ENCODE results near the gene NBEAL2.

NBEAL2 gene

GRCh38 chr3:47012342-47013230 lies 33.1 kb downstream of the NBEAL2 start:
- no peak overlapping the region for H3K27ac ChIP-seq (ENCODE audit: extremely low read depth, low read depth, low read length)
- CTCF ChIA-PET, result no interaction called here
- H3K4me3 ChIP-seq (ENCODE audit: low read depth, low read length), result no peak overlapping the region
- POLR2A ChIA-PET, result no interaction called here
- no peaks in the 10 kb centered on the region for H3K9me3 ChIP-seq (ENCODE audit: control insufficient read depth, insufficient read depth, low read depth, low read length)
- no peak for TF ChIP-seq ZNF529 (tag by site-specific recombination; IDR thresholded peaks at IDR 0.05; ENCODE audit: insufficient replicate concordance)
- no peaks in the 10 kb centered on the region for H3K4me1 ChIP-seq (ENCODE audit: control insufficient read depth, insufficient read depth, low read length)
- peaks cover 0 to 37% of the 10 kb centered on the region in 2 experiments; a peak in 1 of 3 replicates for H3K36me3 ChIP-seq (ENCODE audit: control insufficient read depth in 2 of 2, insufficient read depth in 1 of 2, low read length in 2 of 2)

- Histone ChIP-seq H3K27ac (ENCODE audit: extremely low read depth, low read depth, low read length) (no peak overlapping the region), H3K9me3 (ENCODE audit: control insufficient read depth, insufficient read depth, low read depth, low read length) (no peaks in the 10 kb centered on the region), H3K4me1 (ENCODE audit: control insufficient read depth, insufficient read depth, low read length) (no peaks in the 10 kb centered on the region), H3K4me3 (ENCODE audit: low read depth, low read length) (no peak overlapping the region), H3K36me3 (ENCODE audit: control insufficient read depth in 2 of 2, insufficient read depth in 1 of 2, low read length in 2 of 2) (peaks cover 0 to 39% of the 10 kb centered on the region in 2 experiments; a peak in 1 of 3 replicates)
- POLR2A ChIA-PET, result no interaction called here
- CTCF ChIA-PET, result interaction anchor here (1.1 kb wide), 1 partner anchor 15 kb away, joined by 5 read pairs; no protein-coding TSS in a partner anchor
- TF ChIP-seq ZIC2 (tag by site-specific recombination; IDR thresholded peaks at IDR 0.05), result no peak
- TF ChIP-seq ZFP37 (tag by site-specific recombination; IDR thresholded peaks at IDR 0.05), result no peak
- TF ChIP-seq ZBTB26 (tag by site-specific recombination; optimal IDR thresholded peaks at IDR 0.05), result no peak
- TF ChIP-seq ZNF571 (tag by site-specific recombination; IDR thresholded peaks at IDR 0.05), result no peak
- TF ChIP-seq ZNF140 (tag by site-specific recombination; IDR thresholded peaks at IDR 0.05), result no peak
- TF ChIP-seq ZNF416 (tag by site-specific recombination; IDR thresholded peaks at IDR 0.05), result no peak
- TF ChIP-seq ZSCAN30 (tag by site-specific recombination; IDR thresholded peaks at IDR 0.05), result no peak
- no peak for TF ChIP-seq ZSCAN16 (tag by site-specific recombination; IDR thresholded peaks at IDR 0.05)
- no peak for TF ChIP-seq YY1 (tag by site-specific recombination; IDR thresholded peaks at IDR 0.05)
- no peak for TF ChIP-seq ZBTB20 (tag by site-specific recombination; IDR thresholded peaks at IDR 0.05)
- TF ChIP-seq REST (tag by site-specific recombination; IDR thresholded peaks at IDR 0.05), result no peak
- TF ChIP-seq SCRT1 (tag by site-specific recombination; IDR thresholded peaks at IDR 0.05; ENCODE audit: borderline replicate concordance), result no peak
- no peak for TF ChIP-seq PRDM4 (tag by site-specific recombination; IDR thresholded peaks at IDR 0.05)
- no peak for TF ChIP-seq ZNF16 (tag by site-specific recombination; IDR thresholded peaks at IDR 0.05; ENCODE audit: low read depth)
- TF ChIP-seq SETDB1 (IDR thresholded peaks at IDR 0.05; ENCODE audit: insufficient read length, low read length), result no peak
- TF ChIP-seq ZNF324 (tag by site-specific recombination; IDR thresholded peaks at IDR 0.05), result no peak
Measured at GRCh38 chr3:47013231-47013630, 33.8 kb downstream of the NBEAL2 start.

Measured in HEK293 (cell line).